ENCODE results near the gene ZIC4.

Gene ZIC4

GRCh38 chr3:147412917-147413685 is 6.8 kb upstream of the ZIC4 start:
- Histone ChIP-seq H3K4me1 (ENCODE audit: control insufficient read depth in 1 of 2, insufficient read depth in 1 of 2, low read depth in 1 of 2, low read length in 1 of 2) (peaks cover 0 to 8% of the 10 kb centered on the region in 2 experiments), H3K36me3 (no peaks in the 10 kb centered on the region), H3K27ac (no peak overlapping the region), H3K4me3 (ENCODE audit: low read depth in 1 of 2, low read length in 1 of 2) (no peak overlapping the region), H3K9me3 (no peaks in the 10 kb centered on the region), H3K27me3 (peaks cover 100% of the 10 kb centered on the region)
- no peak for TF ChIP-seq CTCF (IDR thresholded peaks at IDR 0.05)

GRCh38 chr3:147412261-147412916 is 6.0 kb upstream of the ZIC4 start:
- Histone ChIP-seq H3K4me3 (ENCODE audit: low read depth in 1 of 2, low read length in 1 of 2) (no peak overlapping the region), H3K27me3 (peaks cover 100% of the 10 kb centered on the region), H3K36me3 (no peaks in the 10 kb centered on the region), H3K9me3 (no peaks in the 10 kb centered on the region), H3K4me1 (ENCODE audit: control insufficient read depth in 1 of 2, insufficient read depth in 1 of 2, low read depth in 1 of 2, low read length in 1 of 2) (peaks cover 0 to 8% of the 10 kb centered on the region in 2 experiments), H3K27ac (no peak overlapping the region)
- no peak for TF ChIP-seq CTCF (IDR thresholded peaks at IDR 0.05)

- Histone ChIP-seq H3K9me3 (peaks cover 4% of the 10 kb centered on the region), H3K27ac (no peak overlapping the region), H3K27me3 (peaks cover 100% of the 10 kb centered on the region), H3K4me3 (ENCODE audit: low read depth in 1 of 2, low read length in 1 of 2) (no peak overlapping the region), H3K36me3 (no peaks in the 10 kb centered on the region), H3K4me1 (ENCODE audit: control insufficient read depth in 1 of 2, insufficient read depth in 1 of 2, low read depth in 1 of 2, low read length in 1 of 2) (peaks cover 0 to 8% of the 10 kb centered on the region in 2 experiments)
- no peak for TF ChIP-seq CTCF (IDR thresholded peaks at IDR 0.05)
Observed at GRCh38 chr3:147411815-147412241, 5.5 kb upstream of the ZIC4 start.

GRCh38 chr3:147411238-147411814 is 5.0 kb upstream of the ZIC4 start:
- TF ChIP-seq CTCF (IDR thresholded peaks at IDR 0.05), result no peak
- Histone ChIP-seq H3K4me3 (ENCODE audit: low read depth in 1 of 2, low read length in 1 of 2) (peak overlapping the region; percentile 40 to 42), H3K4me1 (ENCODE audit: control insufficient read depth in 1 of 2, insufficient read depth in 1 of 2, low read depth in 1 of 2, low read length in 1 of 2) (peaks cover 0 to 8% of the 10 kb centered on the region in 2 experiments), H3K36me3 (no peaks in the 10 kb centered on the region), H3K27me3 (peaks cover 100% of the 10 kb centered on the region), H3K27ac (no peak overlapping the region), H3K9me3 (peaks cover 4% of the 10 kb centered on the region)

- Histone ChIP-seq H3K27ac (no peak overlapping the region), H3K36me3 (no peaks in the 10 kb centered on the region), H3K4me3 (ENCODE audit: low read depth in 1 of 2, low read length in 1 of 2) (peak overlapping the region; percentile 40 to 42), H3K27me3 (peaks cover 100% of the 10 kb centered on the region), H3K4me1 (ENCODE audit: control insufficient read depth in 1 of 2, insufficient read depth in 1 of 2, low read depth in 1 of 2, low read length in 1 of 2) (peaks cover 0 to 8% of the 10 kb centered on the region in 2 experiments), H3K9me3 (peaks cover 7% of the 10 kb centered on the region)
- no peak for TF ChIP-seq CTCF (IDR thresholded peaks at IDR 0.05)
Observed at GRCh38 chr3:147410526-147411237, 4.3 kb upstream of the ZIC4 start.
